HepG2 (cell line): Measurements from ENCODE around the gene ANKRD36C.
"Not testable (repeated sequence)": the region's sequence is repeated elsewhere in the genome, so short reads cannot be mapped to it uniquely, and the experiment has no call there.

Experiments
- ATF1 ChIP-seq: IDR thresholded peaks from 2 replicates; pipeline ENCODE4 v1.6.1; 2016; ENCODE audit warnings: mild to moderate bottlenecking, control low read depth
- CREM ChIP-seq, 2 experiments: sonication (generic) in 1 of 2; formaldehyde crosslinking in 1 of 2; IDR thresholded peaks; 2 replicates each; pipeline versions ENCODE4 v1.4.0 to v1.6.1; 2016 to 2020; ENCODE audit warnings: antibody characterized with exemption in 1 of 2, mild to moderate bottlenecking in 1 of 2, missing genetic modification reagents in 1 of 2
- CTCF ChIP-seq: sonication (generic); formaldehyde crosslinking; IDR thresholded peaks from 2 replicates; pipeline ENCODE4 v1.5.0; 2020; ENCODE audit warnings: mild to moderate bottlenecking, missing genetic modification reagents, moderate library complexity
- EZH2 ChIP-seq: conservative IDR thresholded peaks from 2 replicates; pipeline ENCODE4 v1.6.1; 2012; ENCODE audit warnings: mild to moderate bottlenecking, low read depth, low read length, moderate library complexity
- HDAC6 ChIP-seq: fragments of 200-600 bp; sonication (generic); IDR thresholded peaks from 2 replicates; pipeline ENCODE4 v1.7.0; 2017; ENCODE audit warnings: mild to moderate bottlenecking, antibody characterized with exemption, low read length, low read depth
- POLR2G ChIP-seq: fragments of 200-400 bp; formaldehyde crosslinking; IDR thresholded peaks from 2 replicates; pipeline ENCODE4 v1.6.1; 2018; ENCODE audit warnings: mild to moderate bottlenecking, low read depth, low read length, moderate library complexity
- SNAPC4 ChIP-seq: sonication (generic); formaldehyde crosslinking; IDR thresholded peaks from 2 replicates; pipeline ENCODE4 v1.4.0; 2020; ENCODE audit warnings: mild to moderate bottlenecking, missing genetic modification reagents
- TCF7L2 ChIP-seq: IDR thresholded peaks from 2 replicates; pipeline ENCODE4 v1.6.1; 2011; ENCODE audit warnings: mild to moderate bottlenecking, low read depth, low read length, moderate library complexity
- THAP7 ChIP-seq: sonication (generic); formaldehyde crosslinking; IDR thresholded peaks from 2 replicates; pipeline ENCODE4 v1.8.1; 2023; ENCODE audit warnings: mild to moderate bottlenecking, missing genetic modification reagents
- ZBTB33 ChIP-seq: sonication (generic); formaldehyde crosslinking; IDR thresholded peaks from 2 replicates; pipeline ENCODE4 v1.4.0; 2020; ENCODE audit warnings: missing genetic modification reagents
- ZBTB37 ChIP-seq: sonication (generic); formaldehyde crosslinking; IDR thresholded peaks from 2 replicates; pipeline ENCODE4 v1.4.0; 2020; ENCODE audit warnings: mild to moderate bottlenecking, missing genetic modification reagents

- not testable (repeated sequence) for TF ChIP-seq HDAC6; ZBTB33 (CRISPR knock-in tag); TCF7L2; CREM (IDR thresholded peaks at IDR 0.05); CREM (CRISPR knock-in tag; IDR thresholded peaks at IDR 0.05); CTCF (CRISPR knock-in tag); SNAPC4 (CRISPR knock-in tag); ZBTB37 (CRISPR knock-in tag); EZH2; POLR2G; THAP7 (CRISPR knock-in tag); ATF1 (CRISPR knock-in tag)
These were observed 32.1 kb upstream of the ANKRD36C start for GRCh38 chr2:96023701-96024100.
